G401 (cell line): ENCODE results near the gene DNASE1L3. TPM values are rescaled to one million over a fixed set of nuclear protein-coding genes. Genes with fewer than 3 reads are reported as not detected.

ENCODE experiments used
- DNase-seq: peaks from one replicate; pipeline ENCODE4 v3.0.0-alpha.2; 2015; ENCODE audit warnings: low spot score
- in situ Hi-C: cut with HindIII; loops from 2 replicates; pipeline ENCODE4 v1.10.0; 2016; ENCODE audit warnings: low sequenced_read_pairs, mixed read lengths
- total RNA-seq: library from RNA; depleted of rRNA; stranded (reverse); fragments of >200 nt; shearing (Covaris generic); gene quantifications from 2 replicates; pipeline ENCODE4 v1.2.3, GENCODE V29; 2014

The DNASE1L3 gene
- total RNA-seq, 1 experiment from 2014 or later: not detected

DNA sequence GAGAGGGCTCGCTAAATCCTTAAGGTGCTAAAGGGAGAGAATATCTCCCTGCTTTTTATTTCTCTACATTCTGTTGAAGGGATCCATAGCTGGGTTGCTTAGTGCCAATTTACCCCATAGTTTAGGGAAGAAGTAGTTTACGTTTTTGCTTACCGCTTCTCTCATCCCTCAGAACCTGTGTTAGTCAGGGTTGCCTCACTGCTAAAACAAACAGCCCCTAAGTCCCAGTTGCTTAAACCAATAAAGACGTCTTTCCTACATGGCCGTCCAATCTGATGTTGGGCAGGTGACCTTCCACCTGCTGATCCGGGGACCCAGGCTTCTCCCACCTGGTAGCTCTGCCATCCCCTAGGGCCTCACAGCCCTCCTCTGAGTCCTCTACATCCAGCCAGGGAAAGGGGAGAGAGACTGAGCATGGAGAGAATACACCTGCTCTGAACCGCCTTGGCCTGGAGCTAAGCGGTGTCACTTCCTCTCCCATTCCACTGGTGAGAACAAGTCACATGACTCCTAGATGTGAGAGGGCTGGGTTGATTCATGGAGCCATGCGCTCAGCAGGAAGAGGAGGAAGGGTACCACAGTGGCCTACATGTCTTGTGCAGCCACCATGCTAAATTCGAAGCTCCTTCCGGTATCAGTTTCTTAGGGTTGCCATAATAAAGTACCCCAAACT lies 26.3 kb downstream of the DNASE1L3 start:
- in situ Hi-C loops: no loop called here
- DNase-seq: no peak

DNA sequence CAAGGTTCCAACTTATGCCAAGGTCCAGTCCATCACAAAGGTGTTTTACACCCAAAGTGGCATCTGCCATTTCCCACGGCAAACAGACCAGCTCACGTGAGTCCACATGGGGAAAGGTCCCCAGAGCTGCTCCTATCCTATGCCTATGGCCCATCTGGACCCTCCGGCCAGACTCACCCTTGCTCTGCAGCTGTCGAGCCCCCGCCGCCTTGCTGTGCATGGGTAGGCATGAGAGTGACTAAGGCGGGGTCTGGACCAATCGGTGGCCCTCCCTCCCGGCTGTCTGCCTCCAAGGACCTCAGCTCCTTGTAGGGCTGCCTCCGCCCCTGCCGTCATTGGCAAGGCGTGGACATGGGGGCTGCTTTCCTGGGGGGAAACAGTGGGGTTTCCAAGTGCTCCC lies 26.9 kb downstream of the DNASE1L3 start:
- DNase-seq: no peak
- in situ Hi-C loops: no loop called here

DNA sequence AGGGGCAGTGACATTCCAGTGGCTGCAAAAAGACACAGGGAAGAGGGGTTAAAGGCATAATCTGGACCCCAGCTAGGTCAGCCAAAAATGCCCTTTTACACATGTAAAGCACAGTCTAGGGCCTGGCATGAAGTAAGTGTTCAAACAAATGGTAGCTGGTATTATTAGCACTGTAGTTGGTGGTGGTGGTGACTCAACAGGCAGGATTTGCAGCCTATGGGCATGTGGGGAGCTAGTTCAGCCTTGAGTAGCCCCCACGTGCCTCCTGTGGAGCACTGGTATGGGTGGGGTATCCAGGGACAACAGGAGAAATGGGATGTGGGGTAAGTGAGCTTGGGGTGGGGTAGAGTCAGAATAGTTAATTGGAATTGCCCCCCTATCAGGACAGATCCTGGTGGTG lies 27.6 kb downstream of the DNASE1L3 start:
- in situ Hi-C loops: no loop called here
- DNase-seq: no peak

DNA sequence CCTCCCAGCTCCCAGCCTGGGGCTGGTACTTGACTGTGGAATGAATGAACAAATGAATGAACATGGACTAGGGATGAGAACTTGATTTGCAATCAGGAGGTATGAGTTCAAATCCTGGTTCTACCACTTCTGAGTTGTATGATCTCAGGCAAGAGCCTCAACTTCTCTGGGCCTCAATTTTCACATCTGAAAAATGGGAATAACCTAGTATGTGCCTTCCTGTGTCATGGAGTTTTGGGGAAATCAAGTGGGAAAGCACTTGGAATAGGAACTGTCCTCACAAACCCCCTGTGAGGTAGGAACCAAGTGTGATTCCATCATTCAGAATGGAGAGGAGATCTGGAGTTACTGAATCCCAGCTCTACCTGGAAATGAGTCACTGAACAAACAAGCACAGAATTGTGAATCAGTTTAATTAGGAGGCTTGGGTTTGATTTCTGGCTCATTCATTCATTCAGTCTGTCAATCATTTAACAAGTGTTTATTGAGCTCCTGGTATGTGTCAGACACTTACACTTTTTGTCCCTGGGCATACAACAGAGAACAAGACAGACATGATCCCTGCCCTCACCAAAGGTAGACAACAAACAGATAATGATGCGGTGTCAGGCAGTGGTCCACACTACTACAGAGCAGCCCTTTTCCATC lies 29.7 kb downstream of the DNASE1L3 start:
- in situ Hi-C loops: no loop called here
- no peak for DNase-seq

DNA sequence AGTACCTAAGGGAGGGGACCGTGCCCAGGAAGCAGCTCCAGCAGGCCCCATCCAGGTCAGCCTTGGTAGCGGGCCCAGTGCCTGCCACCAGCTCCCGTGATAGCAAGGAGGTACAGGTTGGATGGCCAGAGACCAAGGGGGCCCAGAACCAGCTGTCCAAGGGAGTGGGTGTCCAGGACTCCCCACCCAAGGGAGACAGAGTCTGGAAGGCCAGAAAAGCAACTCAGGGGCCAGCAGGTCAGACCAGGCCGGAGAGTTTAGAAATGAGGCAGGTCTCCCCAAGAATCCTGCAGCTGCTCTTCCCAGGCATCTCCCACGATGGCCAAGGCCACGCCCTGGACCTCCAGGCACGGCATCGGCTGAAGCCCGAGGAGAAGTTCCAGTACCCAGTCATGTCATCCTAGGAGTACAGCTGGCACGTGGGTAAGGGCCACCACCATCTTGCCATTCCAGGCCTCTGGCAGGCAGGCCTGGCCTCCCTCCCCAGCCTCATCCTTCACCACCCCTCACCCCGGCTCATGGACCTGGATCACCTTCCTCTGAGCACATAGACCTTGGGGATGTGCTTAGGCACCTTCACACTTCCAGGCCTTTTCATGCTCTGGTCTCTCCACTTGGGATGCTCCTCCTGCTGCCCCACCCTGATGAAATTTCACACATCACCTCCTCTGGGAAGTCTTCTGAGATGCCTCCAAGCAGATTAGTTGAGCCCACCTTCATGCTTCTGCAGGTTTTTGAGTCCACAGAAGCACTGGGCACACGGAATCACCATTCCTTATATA lies 30.5 kb downstream of the DNASE1L3 start:
- in situ Hi-C loops: no loop called here
- DNase-seq: no peak

DNA sequence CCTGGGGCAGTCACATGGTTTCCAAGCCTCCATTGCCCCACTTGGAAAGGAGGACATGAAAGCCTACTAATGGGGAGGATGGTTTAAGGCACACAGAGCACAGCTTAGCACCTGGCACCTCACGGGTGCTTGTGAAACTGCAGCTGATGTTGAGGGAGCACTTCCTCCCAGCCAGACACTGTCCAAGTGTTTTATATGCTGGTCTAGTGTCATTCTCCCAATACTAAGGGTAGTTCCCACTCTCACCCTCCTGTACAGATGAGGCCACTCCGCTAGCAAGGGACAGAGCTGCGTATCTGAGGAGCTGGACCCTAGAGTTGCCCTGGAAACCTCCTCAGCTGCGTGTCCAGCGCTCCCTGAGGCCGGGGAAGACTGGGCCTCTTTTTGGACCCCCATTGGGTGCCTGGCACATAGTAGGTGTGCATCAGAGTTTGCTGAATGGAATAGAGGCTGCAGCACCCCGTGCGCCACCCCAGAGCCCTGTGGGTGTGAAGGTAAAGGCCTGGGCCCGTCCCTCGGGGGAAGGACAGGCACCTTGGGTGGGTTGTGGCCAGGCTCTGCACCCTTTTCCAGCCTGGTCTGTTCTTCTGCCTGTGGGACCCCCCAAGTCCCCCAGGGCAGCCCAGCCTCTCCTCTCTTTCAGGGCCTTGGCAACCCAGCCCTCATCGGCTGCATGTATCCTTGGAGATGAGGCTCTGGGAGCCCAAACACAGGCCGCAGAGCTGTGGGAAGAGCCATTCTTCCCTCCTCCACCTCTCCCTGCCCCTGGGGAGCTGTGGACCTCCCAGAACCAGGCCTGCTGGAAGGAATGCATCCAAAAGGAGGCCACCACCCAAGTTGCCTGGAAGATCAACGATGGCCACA lies 31.3 kb downstream of the DNASE1L3 start:
- no peak for DNase-seq
- in situ Hi-C loops: no loop called here

DNA sequence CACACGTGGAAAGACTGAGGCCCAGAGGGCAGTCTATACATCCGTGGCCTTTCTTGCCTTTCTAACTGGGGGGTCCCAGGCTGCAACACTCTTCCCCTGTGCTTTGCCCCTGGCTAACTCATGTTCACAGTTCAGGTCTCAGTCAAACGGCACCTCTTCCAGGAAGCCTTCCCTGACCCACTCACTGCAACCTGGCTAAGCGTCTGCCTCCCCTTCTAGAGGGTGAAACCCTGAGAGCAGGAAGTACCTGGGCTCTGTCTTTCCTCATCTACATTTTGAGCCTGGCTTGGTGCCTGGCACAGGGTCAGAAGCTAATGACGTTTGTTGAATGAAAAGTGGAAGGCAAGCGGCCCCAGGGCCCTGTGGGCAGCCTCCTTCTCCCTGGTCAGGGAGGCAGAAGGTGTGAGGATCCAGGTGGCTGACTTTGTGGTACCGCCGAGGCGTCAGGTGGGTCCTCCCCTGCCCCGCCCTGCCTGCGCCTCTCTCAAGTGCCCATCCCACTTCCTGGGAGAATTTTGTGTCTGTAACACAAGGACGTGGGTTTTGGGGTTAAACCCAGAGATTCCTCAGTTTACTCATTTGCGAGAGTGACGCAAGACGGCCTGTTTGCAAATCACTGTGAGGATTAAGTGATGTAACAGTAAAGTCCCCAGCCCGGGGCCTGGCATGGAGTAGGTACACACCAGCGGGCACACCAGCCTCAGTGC lies 32.1 kb downstream of the DNASE1L3 start:
- in situ Hi-C loops: no loop called here
- DNase-seq: no peak

DNA sequence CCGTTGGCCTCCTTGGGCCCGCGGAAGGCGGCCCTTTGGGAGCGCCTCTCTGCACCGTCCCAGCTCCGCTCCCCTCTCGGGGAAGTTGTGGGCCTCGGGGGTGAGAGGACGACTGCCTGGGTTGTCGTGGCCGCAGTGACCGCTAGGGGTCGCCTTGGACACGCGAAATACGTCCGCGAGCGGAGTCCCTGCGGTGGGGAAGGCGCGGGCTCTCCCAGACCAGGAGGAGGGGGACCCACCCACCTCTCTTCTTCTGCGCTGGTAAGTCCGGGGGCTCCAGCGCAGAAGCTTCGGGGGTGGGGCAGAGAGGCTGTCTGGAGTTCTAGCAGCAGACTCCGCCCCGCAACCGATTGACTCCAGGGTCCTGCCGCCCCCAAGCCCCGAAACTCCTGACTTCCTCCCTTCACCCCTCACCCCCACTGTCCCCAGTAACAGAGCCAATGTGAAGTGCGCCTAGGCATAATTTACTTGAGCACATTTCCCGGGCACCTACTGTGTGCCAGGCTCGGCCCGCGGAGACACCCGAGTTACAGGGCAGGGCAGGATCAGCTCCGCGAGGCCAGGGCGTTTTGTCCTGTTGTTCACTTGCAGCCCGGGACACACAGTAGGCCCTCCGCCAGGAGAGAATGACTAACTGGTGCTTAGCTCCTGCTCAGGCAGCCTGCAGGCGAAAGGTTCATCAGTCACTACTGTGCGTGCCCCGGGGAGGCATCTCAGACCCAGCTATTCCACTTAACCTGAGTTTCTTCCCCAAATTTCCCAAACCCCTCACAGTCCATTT lies 32.8 kb downstream of the DNASE1L3 start:
- in situ Hi-C loops: no loop called here
- peak; percentile 85 for DNase-seq

DNA sequence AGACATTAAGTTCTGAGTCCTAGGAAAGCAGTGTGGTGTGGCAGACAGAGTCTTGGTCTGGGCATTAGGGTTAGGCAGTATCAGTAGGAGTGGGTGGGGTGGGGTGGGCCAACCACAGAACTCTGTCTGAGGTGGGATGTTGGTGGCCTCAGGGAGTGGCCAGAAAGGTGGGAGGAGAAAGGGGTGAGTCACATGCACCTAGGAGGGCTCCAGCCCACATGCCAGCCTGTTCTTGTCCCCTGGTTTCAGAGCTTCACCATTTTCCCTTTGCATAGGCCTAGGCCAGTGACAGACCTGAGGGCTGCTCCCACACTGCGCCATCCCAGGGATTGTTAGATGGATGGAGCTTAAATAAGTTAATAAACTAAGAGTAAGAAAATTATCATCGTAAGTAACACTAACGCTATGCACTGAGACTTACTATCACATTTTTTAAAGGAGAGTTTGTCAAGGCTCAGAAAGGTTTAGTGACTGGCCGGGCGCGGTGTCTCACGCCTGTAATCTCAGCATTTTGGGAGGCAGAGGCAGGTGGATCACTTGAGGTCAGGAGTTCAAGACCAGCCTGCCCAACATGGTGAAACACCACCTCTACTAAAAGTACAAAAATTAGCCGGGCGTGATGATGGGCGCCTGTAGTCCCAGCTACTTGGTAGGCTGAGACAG lies 33.8 kb downstream of the DNASE1L3 start:
- no peak for DNase-seq
- in situ Hi-C loops: no loop called here

DNA sequence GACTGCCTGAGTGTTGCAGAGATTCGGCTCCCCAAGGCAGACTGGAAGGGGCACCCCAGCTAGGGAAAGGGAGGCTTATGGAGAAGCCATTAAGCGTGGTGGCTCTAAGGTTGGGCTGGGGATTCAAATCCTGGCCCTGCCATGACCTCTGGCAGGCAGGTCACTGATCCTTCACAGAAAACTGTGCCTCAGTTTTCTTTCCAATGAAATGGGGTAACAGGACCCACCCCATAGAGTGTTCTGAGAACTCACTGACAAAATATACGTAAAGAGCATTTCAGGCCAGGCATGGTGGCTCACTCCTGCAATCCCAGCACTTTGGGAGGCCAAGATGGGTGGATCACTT lies 34.6 kb downstream of the DNASE1L3 start:
- in situ Hi-C loops: no loop called here
- no peak for DNase-seq

DNA sequence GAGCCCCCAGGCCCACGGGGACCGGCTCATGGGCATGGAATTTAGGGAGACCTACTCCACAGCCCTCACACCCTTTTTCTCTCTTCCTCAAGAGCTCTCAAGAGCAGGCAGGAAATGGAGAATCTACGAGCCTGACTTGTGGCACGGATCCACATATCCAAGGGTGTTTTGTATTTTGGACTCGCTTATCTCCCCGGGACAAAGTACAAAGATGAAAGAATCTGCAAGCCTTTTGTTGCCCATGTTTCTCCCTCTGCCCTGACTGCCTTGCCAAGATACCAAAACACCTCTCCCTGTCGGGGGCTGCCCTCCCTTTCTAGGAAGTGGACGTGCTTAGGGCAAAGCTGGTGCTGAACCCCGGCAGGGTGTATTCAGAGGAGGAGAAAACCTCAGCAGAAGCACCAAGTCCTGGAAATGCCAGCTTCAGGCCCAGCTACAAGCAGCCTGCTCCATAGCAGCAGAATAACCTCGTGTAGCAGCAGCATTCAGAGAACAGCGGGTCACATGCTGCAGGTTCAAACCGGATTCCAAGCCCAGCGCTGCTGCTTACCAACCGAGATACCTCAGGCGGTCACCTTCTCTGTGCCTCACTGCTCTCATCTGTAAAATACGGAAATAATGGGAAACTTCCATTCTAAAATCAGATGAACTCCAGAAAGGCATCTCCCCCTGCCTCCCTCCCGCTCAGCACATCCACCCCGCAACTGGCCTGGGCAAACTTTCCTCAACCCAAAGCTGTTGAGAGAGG lies 35.2 kb downstream of the DNASE1L3 start:
- DNase-seq: peak; percentile 45
- in situ Hi-C loops: no loop called here

DNA sequence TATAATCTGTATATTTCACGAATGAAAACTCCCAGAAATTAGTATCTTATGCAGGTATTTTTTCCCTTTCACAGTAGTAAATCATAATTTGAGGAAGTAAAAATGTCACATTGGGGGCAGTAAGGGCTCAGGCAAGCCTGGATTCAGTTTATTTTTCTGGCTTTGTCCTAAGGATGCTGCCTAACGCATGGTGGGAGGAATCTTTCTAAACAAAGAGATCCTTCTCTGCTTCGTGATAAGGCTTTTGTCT lies 35.7 kb downstream of the DNASE1L3 start:
- no peak for DNase-seq
- in situ Hi-C loops: no loop called here

DNA sequence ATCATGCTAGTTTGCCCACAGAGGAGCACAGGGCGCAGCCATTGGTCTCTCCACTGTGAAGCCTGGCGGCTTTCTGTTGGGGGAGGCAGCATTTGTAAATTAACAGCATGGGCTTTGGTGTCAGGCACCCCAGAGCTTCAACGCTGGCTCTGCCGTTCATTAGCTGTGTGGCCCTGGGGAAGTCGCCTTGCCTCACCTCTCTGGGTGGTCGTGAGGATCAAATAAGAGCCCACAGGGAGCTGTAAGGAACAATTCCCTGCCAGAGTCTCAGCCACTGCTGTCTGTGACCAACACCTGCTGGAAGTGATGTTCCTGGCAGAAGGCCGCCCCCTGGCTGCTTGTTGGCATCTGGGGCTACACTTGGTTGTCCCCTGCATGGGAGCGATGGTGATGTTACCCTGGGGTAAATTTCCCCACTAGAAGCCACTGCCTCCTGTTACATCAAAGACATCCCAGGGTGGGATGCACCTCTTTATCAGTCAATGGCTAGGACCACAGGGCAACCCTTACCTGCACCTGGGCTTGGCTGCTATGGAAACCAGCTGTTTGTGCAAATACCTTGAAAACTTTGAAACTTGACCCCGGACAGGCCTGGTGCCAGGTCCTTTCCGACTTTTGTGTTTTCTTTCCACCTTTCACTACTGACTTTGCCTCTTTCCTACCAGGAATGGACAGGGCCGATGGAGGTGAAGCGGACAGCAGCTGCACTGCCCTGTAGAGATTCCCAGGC lies 36.9 kb downstream of the DNASE1L3 start:
- in situ Hi-C loops: no loop called here
- no peak for DNase-seq

DNA sequence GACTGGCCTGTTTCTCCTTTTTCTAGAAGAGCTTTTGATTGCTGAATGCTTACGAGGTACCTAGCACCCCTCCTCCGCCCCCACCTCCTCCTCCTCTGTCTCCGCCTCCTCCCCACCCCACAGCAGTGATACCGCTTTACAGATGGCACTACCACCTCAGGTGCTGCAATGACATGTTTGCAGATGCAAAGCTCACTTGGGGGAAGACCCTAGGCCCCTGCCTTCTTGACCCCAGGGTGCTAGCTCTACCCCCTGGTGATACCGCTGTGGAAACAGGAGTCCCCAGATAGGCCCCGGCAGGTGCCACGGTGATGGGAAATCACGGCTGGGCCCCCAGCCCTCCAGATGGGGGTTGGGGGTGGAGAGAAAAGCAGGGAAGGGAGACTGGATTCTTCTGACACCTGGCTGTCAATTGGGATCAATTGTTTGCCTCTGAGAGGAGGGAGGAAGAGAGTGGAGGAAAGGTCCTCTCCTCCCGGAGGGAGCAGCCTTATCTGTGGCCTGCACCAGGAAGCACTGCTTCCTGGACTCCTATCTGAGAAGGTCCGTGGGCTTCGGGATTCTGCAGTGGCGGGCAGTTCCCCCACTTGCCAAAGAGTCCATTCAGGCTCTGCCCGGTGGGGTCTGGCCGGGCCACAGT lies 37.6 kb downstream of the DNASE1L3 start:
- in situ Hi-C loops: no loop called here

DNA sequence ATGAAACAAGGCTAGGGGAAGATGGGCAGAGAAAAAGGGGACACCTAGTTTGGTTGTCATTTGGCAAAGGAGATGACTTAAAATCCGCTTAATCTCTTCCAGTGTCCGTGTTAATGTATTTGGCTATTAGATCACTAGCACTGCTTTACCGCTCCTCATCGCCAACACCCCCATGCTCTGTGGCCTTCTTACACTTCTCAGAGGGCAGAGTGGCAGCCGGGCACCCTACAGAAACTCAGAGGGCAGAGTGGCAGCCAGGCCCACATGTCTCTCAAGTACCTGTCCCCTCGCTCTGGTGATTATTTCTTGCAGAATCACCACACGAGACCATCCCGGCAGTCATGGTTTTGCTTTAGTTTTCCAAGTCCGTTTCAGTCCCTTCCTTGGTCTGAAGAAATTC lies 39.6 kb downstream of the DNASE1L3 start:
- DNase-seq: no peak
- in situ Hi-C loops: no loop called here

More for the DNA sequence above, 37.6 kb downstream of the DNASE1L3 start:
- DNase-seq: no peak

DNA sequence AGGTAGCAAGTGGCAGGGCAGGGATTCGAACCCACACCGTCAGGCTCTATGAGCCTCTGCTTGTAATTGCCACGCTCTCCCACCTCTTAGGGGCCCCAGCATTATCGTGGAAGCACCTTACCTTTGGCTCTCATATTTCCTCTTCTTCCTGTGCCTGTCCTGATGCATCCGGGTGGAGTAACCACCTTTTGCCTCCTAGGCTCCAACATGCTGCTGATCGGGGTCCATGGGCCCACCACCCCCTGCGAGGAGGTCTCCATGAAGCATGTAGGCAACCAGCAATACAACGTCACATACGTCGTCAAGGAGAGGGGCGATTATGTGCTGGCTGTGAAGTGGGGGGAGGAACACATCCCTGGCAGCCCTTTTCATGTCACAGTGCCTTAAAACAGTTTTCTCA lies 40.4 kb downstream of the DNASE1L3 start:
- in situ Hi-C loops: no loop called here
- no peak for DNase-seq
